GM12865 (cell line): ENCODE measurements around the gene PYM1.
"Not testable (repeated sequence)": the region's sequence is repeated elsewhere in the genome, so short reads cannot be mapped to it uniquely, and the experiment has no call there.

Source experiments
- DNase-seq: peaks from one replicate; pipeline ENCODE4 v3.0.0; 2010; ENCODE audit warnings: low read depth
- H3K4me3 ChIP-seq: 2 replicates; pipeline ENCODE4 v1.5.1; 2011; ENCODE audit warnings: mild to moderate bottlenecking, low read depth, low read length, control low read depth
- CTCF ChIP-seq: IDR thresholded peaks from 2 replicates; pipeline ENCODE4 v1.5.1; 2011; ENCODE audit warnings: low read length, control low read depth, low read depth, inconsistent platforms; ENCODE audit not compliant: insufficient read depth; ENCODE audit errors: missing control alignments

PYM1 gene

DNA sequence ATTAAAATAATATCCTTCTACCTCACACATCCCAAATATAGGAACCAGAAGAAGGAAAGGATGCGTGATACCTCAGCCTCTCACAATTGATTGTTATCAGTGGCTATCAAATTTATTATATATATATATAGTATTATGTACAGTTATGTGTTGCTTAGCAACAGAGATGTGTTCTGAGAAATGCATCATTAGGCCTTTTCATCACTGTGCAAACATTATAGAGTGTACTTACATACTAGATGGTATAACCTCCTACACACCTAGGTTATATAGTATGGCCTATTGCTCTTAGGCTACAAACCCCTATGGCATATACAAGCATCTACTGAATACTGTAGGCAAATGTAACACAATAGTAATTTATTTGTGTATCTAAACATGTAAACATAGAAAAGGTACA is 34.0 kb downstream of the PYM1 start:
- TF ChIP-seq CTCF, result no peak

GRCh38 chr12:55891310-55891709 is 36.4 kb downstream of the PYM1 start:
- no peak for TF ChIP-seq CTCF
- no peak for DNase-seq
- H3K4me3 ChIP-seq, result no peak overlapping the region

More for the DNA sequence above, 34.0 kb downstream of the PYM1 start:
- DNase-seq, result no peak
- H3K4me3 ChIP-seq, result no peak overlapping the region

DNA sequence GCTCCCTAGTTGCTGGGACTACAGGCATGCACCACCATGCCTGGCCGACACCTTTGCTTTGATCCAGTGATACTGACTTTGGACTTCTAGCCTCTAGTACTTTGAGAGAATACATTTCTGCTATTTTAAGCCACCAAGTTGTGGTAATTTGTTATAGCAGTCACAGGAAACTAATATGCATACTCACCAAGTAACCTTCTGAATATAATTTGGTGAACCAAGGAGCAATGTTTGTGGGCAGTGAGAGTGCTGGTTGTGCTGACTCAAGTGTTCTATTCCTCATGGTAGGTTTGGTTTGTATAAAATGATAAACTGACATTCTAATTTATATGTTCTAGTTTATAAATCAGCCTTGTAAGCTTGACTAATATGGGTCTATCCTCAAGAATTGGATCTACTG is 42.6 kb downstream of the PYM1 start:
- H3K4me3 ChIP-seq, result no peak overlapping the region
- no peak for TF ChIP-seq CTCF
- DNase-seq, result no peak

- no peak for TF ChIP-seq CTCF
- DNase-seq, result no peak
- H3K4me3 ChIP-seq, result no peak overlapping the region
Observed at GRCh38 chr12:55877824-55878223, 49.9 kb downstream of the PYM1 start.

DNA sequence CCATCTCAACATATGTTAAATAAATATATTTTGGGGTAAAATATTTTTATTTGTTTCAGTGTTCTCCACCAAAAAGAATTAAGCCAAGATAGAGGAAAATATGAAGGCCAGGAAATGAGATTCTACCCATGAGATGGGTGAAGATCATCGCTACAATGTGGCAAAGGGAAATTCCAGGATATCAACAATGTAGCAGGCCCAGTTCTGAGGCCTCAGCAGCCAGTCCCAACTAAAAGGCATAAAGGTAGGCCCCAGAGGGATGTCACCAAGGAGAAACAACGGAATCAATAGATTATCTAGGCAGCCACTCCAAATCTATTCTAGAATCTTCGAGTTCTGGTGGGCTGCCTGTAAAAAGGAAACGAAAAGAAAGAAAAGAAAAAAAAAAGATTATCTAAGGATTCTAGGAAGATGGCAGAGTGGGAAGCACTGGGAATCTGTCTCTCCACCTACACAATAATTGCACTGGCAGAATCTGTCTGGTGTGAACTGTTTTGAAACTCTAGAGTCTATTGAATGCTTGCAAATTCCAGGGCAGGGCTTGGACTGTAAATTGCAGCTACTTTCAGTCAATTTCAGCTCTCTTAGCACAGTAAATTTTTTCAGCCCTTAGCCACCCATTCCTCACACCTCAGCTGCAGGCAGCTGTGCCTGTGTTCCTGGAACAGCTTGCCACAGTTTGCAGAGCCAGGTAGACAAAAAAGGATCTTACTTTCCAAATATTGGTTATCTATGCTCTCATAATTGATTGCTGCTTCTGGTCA is 51.8 kb downstream of the PYM1 start:
- no peak for TF ChIP-seq CTCF
- no peak overlapping the region for H3K4me3 ChIP-seq
- no peak for DNase-seq

- TF ChIP-seq CTCF, result no peak
- no peak for DNase-seq
- H3K4me3 ChIP-seq, result no peak overlapping the region
Observed at GRCh38 chr12:55874443-55874842, 53.3 kb downstream of the PYM1 start.

- not testable (repeated sequence) for DNase-seq, H3K4me3 ChIP-seq
Observed at GRCh38 chr12:55866454-55867004, 61.2 kb downstream of the PYM1 start.
